Dermis blood vessel endothelial cell (primary cell): Measurements from ENCODE around the gene MRPL50. TPM values are rescaled to one million over a fixed set of nuclear protein-coding genes. Genes with fewer than 3 reads are reported as not detected.
"Not testable (repeated sequence)": the region's sequence is repeated elsewhere in the genome, so short reads cannot be mapped to it uniquely, and the experiment has no call there.

ENCODE experiments used
- DNase-seq: peaks from one replicate; pipeline ENCODE4 v3.0.0; 2010
- total RNA-seq: library from RNA; depleted of rRNA; stranded (reverse); fragments of >200 nt; gene quantifications from 2 replicates; pipeline ENCODE4 v1.2.3, GENCODE V29; 2014

MRPL50 gene
- total RNA-seq, 1 donor from 2014 or later = 15.5 TPM

GRCh38 chr9:101417389-101417788 lies 19.0 kb upstream of the MRPL50 start:
- DNase-seq = no peak

GRCh38 chr9:101415578-101415977 lies 17.2 kb upstream of the MRPL50 start:
- no peak for DNase-seq

GRCh38 chr9:101414839-101415238 lies 16.4 kb upstream of the MRPL50 start:
- no peak for DNase-seq

GRCh38 chr9:101409079-101409477 lies 10.7 kb upstream of the MRPL50 start:
- peak; percentile 16 for DNase-seq

- no peak for DNase-seq
Measured at GRCh38 chr9:101408374-101409078, 10.1 kb upstream of the MRPL50 start.

- DNase-seq = no peak
Measured at GRCh38 chr9:101403516-101404285, 5.3 kb upstream of the MRPL50 start.

- DNase-seq = peak; percentile 85
Measured at GRCh38 chr9:101400120-101400519, 1.7 kb upstream of the MRPL50 start.

GRCh38 chr9:101399643-101399970 lies 1.2 kb upstream of the MRPL50 start:
- DNase-seq = peak; percentile 19

GRCh38 chr9:101398930-101399642 lies 668 bp upstream of the MRPL50 start:
- peak; percentile 31 for DNase-seq

- DNase-seq = no peak
Measured at GRCh38 chr9:101397746-101398067, 711 bp downstream of the MRPL50 start.

GRCh38 chr9:101394687-101395086 lies 3.7 kb downstream of the MRPL50 start:
- no peak for DNase-seq

GRCh38 chr9:101393135-101393534 lies 5.3 kb downstream of the MRPL50 start:
- DNase-seq = no peak

- peak; percentile 19 for DNase-seq
Measured at GRCh38 chr9:101388507-101388993, 9.9 kb downstream of the MRPL50 start.

- peak; percentile 71 for DNase-seq
Measured at GRCh38 chr9:101387871-101388506, 10.4 kb downstream of the MRPL50 start.

- not testable (repeated sequence) for DNase-seq
Measured at GRCh38 chr9:101384873-101385536, 13.4 kb downstream of the MRPL50 start, which contains the start of gene BAAT. Gene BAAT, minus strand, starts transcription at chr9:101385006. Its CDS starts 13,602 bp downstream, at chr9:101371404.

GRCh38 chr9:101383361-101383760 lies 15.1 kb downstream of the MRPL50 start:
- DNase-seq = no peak

GRCh38 chr9:101381833-101382342 lies 16.5 kb downstream of the MRPL50 start:
- no peak for DNase-seq

GRCh38 chr9:101381118-101381517 lies 17.3 kb downstream of the MRPL50 start:
- DNase-seq = no peak

GRCh38 chr9:101380295-101380694 lies 18.1 kb downstream of the MRPL50 start:
- DNase-seq = no peak

- DNase-seq = no peak
Measured at GRCh38 chr9:101376111-101376848, 22.1 kb downstream of the MRPL50 start.

- DNase-seq = no peak
Measured at GRCh38 chr9:101375546-101375945, 22.9 kb downstream of the MRPL50 start.
